IPS-18c (cell line): ENCODE results near the gene MAEA.

Experiments
- H3K4me3 ChIP-seq: 2 replicates; pipeline ENCODE4 v1.7.0; 2013; ENCODE audit warnings: low read depth, mild to moderate bottlenecking, low read length, moderate library complexity; ENCODE audit not compliant: insufficient read depth
- H3K9me3 ChIP-seq: one replicate; pipeline ENCODE4 v1.6.1; 2013; ENCODE audit warnings: mild to moderate bottlenecking, low read length, moderate library complexity; ENCODE audit not compliant: control insufficient read depth, insufficient read depth

The MAEA gene

GRCh38 chr4:1248245-1249147, 41.2 kb upstream of the MAEA start, which contains the start of gene CTBP1:
Gene CTBP1 (minus strand): TSS chr4:1249130. CDS start chr4:1241331, 7,799 bp downstream.
- H3K4me3 ChIP-seq: peak within 1 kb of the TSS; percentile 87
- peaks cover 22% of the 10 kb centered on the region for H3K9me3 ChIP-seq

- Histone ChIP-seq H3K9me3 (peaks cover 29% of the 10 kb centered on the region), H3K4me3 (peak overlapping the region; percentile 63)
These were observed 40.5 kb upstream of the MAEA start for GRCh38 chr4:1249148-1249730.

GRCh38 chr4:1249731-1250526, 39.8 kb upstream of the MAEA start:
- Histone ChIP-seq H3K9me3 (peaks cover 29% of the 10 kb centered on the region), H3K4me3 (peak overlapping the region; percentile 63)

- Histone ChIP-seq H3K9me3 (peaks cover 30% of the 10 kb centered on the region), H3K4me3 (peak overlapping the region; percentile 63; the same call in 1 of the 2 replicates)
These were observed 39.2 kb upstream of the MAEA start for GRCh38 chr4:1250527-1250812.

- peaks cover 31% of the 10 kb centered on the region for H3K9me3 ChIP-seq
- H3K4me3 ChIP-seq: peak overlapping the region; percentile 20; the same call in 1 of the 2 replicates
These were observed 38.5 kb upstream of the MAEA start for GRCh38 chr4:1250921-1251772.

GRCh38 chr4:1251773-1252066, 38.0 kb upstream of the MAEA start:
- Histone ChIP-seq H3K9me3 (peaks cover 31% of the 10 kb centered on the region), H3K4me3 (no peak overlapping the region)

- H3K9me3 ChIP-seq: peaks cover 31% of the 10 kb centered on the region
These were observed 36.7 kb upstream of the MAEA start for GRCh38 chr4:1252928-1253492.

GRCh38 chr4:1253831-1254230, 35.9 kb upstream of the MAEA start:
- H3K9me3 ChIP-seq: peaks cover 31% of the 10 kb centered on the region
- no peak overlapping the region for H3K4me3 ChIP-seq

More at GRCh38 chr4:1252928-1253492, 36.7 kb upstream of the MAEA start:
- no peak overlapping the region; the same call in 1 of the 2 replicates for H3K4me3 ChIP-seq

- Histone ChIP-seq H3K9me3 (peaks cover 26% of the 10 kb centered on the region), H3K4me3 (no peak overlapping the region; the same call in 1 of the 2 replicates)
These were observed 34.5 kb upstream of the MAEA start for GRCh38 chr4:1255151-1255550.

- no peak overlapping the region for H3K4me3 ChIP-seq
- H3K9me3 ChIP-seq: peaks cover 21% of the 10 kb centered on the region
These were observed 34.0 kb upstream of the MAEA start for GRCh38 chr4:1255699-1256098.

- peaks cover 9% of the 10 kb centered on the region for H3K9me3 ChIP-seq
- H3K4me3 ChIP-seq: no peak overlapping the region
These were observed 31.2 kb upstream of the MAEA start for GRCh38 chr4:1258457-1258856.

GRCh38 chr4:1259966-1260365, 29.7 kb upstream of the MAEA start:
- Histone ChIP-seq H3K4me3 (no peak overlapping the region), H3K9me3 (peaks cover 5% of the 10 kb centered on the region)

- Histone ChIP-seq H3K9me3 (peaks cover 6% of the 10 kb centered on the region), H3K4me3 (no peak overlapping the region)
These were observed 29.1 kb upstream of the MAEA start for GRCh38 chr4:1260418-1261106.

GRCh38 chr4:1261107-1261928, 28.4 kb upstream of the MAEA start:
- no peak overlapping the region for H3K4me3 ChIP-seq
- peaks cover 6% of the 10 kb centered on the region for H3K9me3 ChIP-seq

GRCh38 chr4:1264942-1265341, 24.7 kb upstream of the MAEA start:
- Histone ChIP-seq H3K4me3 (no peak overlapping the region), H3K9me3 (peaks cover 6% of the 10 kb centered on the region)
